ENCODE measurements around the gene OR2M4.
"Not testable (repeated sequence)": the region's sequence is repeated elsewhere in the genome, so short reads cannot be mapped to it uniquely, and the experiment has no call there.

The OR2M4 gene

DNA sequence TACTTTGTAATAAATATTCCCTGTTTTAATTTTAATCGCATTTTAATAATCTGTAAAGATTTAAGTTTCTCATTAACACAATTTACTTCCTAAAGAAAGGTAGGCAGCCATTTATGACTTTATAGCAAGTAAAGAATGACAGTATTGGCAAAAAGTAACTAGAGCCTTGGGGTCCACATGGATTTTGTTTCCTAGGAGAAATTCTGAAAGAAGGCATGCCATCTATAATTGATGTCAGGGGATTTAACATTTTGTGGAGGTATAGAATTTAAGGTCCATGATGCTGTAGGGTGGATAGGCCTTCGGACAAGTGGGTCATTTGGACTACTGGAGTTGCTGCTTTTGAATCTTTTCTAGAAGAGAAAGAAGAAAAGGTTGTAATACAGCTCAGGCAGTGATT, at the start of gene OR2M4:
TSS of gene OR2M4 (plus strand) at position 301 of the 400 bp plus-strand sequence. CDS start 7,512 bp downstream, outside the sequence.
- DNase-seq (ENCODE audit: low read depth in 2 of 3, low spot score in 2 of 3), result no peak

DNA sequence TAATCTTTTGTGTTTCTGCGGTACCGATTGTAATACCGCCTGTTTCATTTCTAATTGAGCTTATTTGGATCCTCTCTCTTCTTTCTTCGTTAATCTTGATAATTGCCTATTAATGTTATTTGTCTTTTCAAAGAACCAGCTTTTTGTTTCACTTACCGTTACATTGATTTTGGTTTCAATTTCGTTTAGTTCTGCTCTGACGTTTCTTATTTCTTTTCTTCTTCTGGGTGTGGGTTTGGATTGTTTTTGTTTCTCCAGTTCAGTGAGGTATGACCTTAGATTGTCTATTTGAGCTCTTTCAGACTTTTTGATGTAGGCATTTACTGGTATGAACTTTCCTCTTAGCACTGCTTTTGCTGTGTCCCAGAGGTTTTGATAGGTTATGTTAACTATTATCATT, 47.2 kb upstream of the OR2M4 start:
- DNase-seq (ENCODE audit: low read depth in 2 of 3, low spot score in 2 of 3), result no peak

DNA sequence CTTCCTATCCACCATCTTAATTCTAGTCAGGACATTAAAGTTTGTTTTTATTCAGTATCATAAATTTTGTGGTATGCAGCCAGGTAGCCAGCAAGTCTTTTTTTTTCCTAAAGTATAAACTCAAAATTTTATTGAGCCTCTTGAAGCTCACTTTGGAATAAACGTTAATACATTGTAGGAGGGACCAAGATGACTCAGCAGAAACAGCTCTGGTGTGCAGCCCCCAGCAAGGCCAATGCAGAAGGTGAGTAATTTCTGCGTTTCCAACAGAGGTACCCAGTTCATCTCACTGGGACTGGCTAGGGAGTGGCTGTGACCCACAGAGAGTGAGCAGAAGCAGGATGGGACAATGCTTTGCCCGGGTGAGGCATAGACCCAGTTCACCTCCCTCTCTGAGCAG, 43.9 kb upstream of the OR2M4 start:
- no peak for DNase-seq (ENCODE audit: low read depth in 2 of 3, low spot score in 2 of 3)

DNA sequence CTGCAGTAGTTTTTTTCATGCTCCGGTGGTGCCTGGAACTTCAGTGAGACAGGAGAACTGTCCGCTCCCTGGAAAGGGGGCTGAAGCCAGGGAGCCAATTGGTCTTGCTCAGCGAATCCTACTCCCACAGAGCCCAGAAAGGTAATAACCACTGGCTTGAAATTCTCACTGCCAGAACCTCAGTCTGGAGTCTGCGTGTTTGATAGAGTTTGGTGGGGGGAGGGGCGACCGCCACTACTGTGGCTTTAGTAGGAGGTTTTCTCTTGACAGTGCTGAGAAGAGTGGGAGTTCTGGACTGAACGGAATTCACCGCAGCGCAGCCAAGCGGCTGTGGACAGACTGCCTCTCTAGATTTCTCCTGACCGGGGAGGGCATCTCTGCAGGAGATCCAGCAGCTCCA, 42.2 kb upstream of the OR2M4 start:
- no peak for DNase-seq (ENCODE audit: low read depth in 2 of 3, low spot score in 2 of 3)

- DNase-seq (ENCODE audit: low read depth in 2 of 3, low spot score in 2 of 3), result no peak
Measured at GRCh38 chr1:248194117-248194516, 37.1 kb upstream of the OR2M4 start.

GRCh38 chr1:248196965-248197364, 34.3 kb upstream of the OR2M4 start, which contains the start of gene OR2M3:
Gene OR2M3 (plus strand): TSS chr1:248197265. CDS start chr1:248203068, 5,803 bp downstream.
- no peak for DNase-seq (ENCODE audit: low read depth in 2 of 3, low spot score in 2 of 3)

DNA sequence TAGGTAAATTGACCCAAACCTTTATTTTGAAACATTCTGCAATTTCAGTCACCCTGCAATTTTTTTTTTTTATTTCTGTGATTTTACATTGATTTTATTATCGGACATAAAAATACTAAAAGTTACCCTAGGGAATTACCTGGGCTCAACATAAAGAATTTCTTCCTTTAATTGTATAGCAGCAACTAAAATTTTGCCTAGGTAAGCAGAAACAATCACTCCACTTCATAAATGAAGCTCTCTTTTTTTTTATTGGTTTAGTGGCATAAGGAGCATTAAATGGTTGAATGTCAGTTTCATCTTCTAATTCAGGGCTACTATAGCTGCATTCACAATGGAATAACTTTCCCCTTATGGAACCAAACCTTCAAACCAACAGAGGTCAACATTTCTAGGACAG, 15.3 kb upstream of the OR2M4 start:
- DNase-seq (ENCODE audit: low read depth in 2 of 3, low spot score in 2 of 3), result no peak

- no peak for DNase-seq (ENCODE audit: low read depth in 2 of 3, low spot score in 2 of 3)
Measured at GRCh38 chr1:248225537-248225936, 5.7 kb upstream of the OR2M4 start.

- DNase-seq (ENCODE audit: low read depth in 2 of 3, low spot score in 2 of 3), result no peak
Measured at GRCh38 chr1:248229360-248229908, 1.8 kb upstream of the OR2M4 start.

DNA sequence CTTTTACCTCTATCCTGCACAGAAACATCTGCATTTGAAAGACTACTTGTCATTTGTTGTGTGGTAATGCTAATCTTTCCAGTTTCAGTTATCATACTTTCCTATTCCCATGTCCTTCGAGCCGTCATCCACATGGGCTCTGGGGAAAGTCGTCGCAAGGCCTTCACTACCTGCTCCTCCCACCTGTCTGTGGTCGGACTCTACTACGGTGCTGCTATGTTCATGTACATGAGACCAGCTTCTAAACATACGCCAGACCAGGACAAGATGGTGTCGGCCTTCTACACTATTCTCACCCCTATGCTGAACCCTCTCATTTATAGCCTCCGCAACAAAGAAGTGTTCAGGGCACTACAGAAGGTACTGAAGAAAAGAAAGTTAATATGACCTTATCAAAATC, 8.3 kb downstream of the OR2M4 start:
- DNase-seq (ENCODE audit: low read depth in 2 of 3, low spot score in 2 of 3), result no peak

GRCh38 chr1:248243204-248243603, 12.0 kb downstream of the OR2M4 start:
- DNase-seq (ENCODE audit: low read depth in 2 of 3, low spot score in 2 of 3), result peak in 1 of 3 experiments; percentile 2

GRCh38 chr1:248259309-248259708, 28.1 kb downstream of the OR2M4 start:
- not testable (repeated sequence) for DNase-seq (ENCODE audit: low read depth in 2 of 3, low spot score in 2 of 3)

DNA sequence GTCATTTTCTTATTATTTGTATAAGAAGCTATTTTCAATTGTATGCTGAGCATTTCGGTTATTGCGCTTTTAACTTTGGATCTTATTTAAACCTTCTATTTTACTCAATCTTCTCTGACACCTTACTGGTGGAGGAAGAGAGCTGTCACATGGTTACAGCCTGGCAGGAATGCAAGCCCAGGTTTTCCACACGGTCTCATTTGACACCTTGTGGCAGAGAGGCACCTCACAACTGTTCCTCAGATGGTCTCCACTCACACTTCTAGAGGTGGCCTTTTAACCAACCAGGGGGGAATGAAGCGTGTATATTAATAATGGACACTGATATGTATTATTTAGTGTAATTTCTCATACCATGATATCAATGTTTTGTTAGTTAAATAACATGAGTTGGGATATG, 37.0 kb downstream of the OR2M4 start:
- no peak for DNase-seq (ENCODE audit: low read depth in 2 of 3, low spot score in 2 of 3)

DNA sequence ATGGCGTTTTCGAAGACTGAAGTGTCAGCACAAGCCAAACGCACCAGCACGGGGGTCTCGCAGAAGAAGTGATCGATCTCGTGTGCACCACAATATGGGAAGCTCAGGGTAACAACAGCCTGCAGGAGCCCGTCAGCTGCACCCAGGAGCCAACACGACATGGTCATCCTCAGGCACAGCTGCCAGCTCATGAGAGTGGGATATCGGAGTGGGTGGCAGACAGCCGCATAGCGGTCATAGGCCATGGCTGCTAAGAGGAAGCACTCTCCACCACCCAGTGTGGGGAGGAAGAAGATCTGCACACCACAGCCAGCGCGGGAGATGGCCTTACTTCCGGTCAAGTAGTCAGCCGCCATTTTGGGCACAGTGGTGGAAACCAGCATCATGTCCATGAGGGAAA, 42.0 kb downstream of the OR2M4 start:
- not testable (repeated sequence) for DNase-seq (ENCODE audit: low read depth in 2 of 3, low spot score in 2 of 3)

DNA sequence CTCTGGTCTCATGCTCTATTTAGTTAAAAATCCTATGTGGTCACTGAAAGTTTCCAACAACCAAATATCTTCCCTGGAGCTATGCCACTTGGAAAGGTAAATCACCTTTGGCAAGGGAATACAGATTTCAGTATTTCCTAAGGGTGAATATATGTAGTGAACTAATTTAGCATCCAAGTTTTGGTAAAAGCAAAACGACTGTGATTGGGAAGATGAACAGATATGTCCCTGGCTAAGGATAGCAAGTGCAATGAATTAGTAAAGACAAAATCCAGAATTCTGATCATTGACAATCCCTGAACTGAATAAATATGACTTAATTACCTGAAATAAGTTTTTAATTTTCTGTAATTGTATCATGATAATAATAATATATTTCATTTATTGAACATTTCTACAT, 46.7 kb downstream of the OR2M4 start, which contains the start of gene OR2T33:
TSS of gene OR2T33 (minus strand) at position 101 of the 400 bp plus-strand sequence. CDS start 4,162 bp downstream, outside the sequence.
- no peak for DNase-seq (ENCODE audit: low read depth in 2 of 3, low spot score in 2 of 3)

DNA sequence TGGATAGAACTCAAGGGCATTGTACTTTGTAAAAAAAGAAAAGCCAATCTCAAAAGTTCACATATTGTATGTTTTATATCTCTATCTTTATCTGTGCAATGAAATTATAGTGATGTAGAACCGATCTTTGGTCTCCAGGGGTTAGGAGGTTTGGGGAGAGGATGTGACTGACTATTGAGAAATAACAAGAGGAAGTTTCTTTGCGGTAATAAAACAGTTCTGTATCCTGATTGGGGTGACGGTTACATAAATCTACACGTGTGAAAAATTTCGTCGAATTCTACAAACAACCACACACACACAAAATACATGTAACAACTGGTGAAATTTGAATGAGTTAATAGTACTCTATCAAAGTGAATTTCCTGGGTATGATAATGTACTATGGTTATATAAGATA, 57.2 kb downstream of the OR2M4 start:
- no peak for DNase-seq (ENCODE audit: low read depth in 2 of 3, low spot score in 2 of 3)

Measured in activated CD8-positive, alpha-beta memory T cell treated with anti-CD3 and anti-CD28 coated beads for 48 hours (primary cell).